ENCODE measurements around the gene TEKT4.
"Not testable (repeated sequence)": the region's sequence is repeated elsewhere in the genome, so short reads cannot be mapped to it uniquely, and the experiment has no call there.

TEKT4 gene

GRCh38 chr2:94876523-94876863, 5.3 kb downstream of the TEKT4 start:
- DNase-seq (ENCODE audit: low spot score), result no peak

DNA sequence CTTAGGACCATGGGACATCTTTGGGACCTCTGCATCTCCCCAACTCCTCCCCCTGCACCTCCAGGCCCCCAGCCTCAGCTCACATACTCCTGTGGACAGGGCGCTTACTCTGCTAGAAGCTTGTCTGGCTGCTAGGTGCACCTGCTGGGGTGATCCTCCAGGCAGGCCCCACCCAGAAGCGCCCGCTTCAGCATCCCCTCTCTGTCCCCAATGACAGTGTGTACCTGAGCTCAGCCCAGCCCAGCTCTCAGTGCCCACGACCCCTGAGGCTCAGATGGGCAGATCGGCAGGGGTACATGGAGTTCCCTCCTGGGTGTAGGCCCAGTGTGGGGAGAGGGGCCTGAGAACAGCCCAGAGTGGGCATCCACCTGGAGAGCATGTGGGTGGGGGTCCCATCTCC, 5.9 kb downstream of the TEKT4 start:
- DNase-seq (ENCODE audit: low spot score), result no peak

DNA sequence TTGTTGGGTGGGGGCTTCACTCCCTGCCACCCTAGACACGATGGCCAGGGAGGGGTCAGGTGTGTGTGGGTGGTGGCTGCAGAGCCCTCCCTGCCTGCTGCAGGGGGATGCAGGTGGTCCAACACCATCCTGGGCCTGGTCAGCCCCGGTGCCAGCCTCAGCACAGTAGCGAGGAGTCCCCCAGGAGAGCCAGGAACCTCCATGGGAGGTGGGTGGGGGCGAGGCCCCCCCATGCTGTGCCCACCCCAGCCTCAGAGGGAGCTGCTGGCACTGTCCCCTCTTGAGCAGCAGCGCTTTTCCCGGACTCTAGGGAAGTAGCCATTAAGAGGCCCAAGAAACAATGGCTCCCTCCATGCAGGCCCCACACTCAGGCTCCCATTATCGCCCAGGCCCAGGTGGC, 7.3 kb downstream of the TEKT4 start:
- not testable (repeated sequence) for DNase-seq (ENCODE audit: low spot score)

- no peak for DNase-seq (ENCODE audit: low spot score)
Observed at GRCh38 chr2:94879314-94879981, 8.2 kb downstream of the TEKT4 start.

GRCh38 chr2:94879982-94880377, 8.8 kb downstream of the TEKT4 start:
- DNase-seq (ENCODE audit: low spot score), result no peak

DNA sequence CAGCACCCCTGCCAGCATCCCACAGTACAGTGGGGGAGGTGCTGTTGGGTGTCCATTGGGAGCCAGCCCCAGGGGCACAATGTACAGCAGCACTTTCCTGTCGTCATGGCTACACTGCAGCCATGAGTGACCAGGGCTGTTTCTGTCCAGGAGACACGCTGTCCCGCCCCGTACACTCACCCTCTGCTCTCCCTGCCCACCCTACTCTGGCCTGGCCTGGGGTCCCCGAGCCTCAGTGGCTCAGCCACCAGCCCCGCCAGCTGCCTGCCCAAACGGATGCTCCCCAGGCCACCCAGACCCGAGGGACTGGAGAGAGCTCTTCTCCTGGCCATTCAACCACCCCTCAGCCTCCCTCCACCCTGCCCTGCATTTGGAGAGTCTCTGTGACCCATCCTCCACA, 9.3 kb downstream of the TEKT4 start:
- DNase-seq (ENCODE audit: low spot score), result no peak

DNA sequence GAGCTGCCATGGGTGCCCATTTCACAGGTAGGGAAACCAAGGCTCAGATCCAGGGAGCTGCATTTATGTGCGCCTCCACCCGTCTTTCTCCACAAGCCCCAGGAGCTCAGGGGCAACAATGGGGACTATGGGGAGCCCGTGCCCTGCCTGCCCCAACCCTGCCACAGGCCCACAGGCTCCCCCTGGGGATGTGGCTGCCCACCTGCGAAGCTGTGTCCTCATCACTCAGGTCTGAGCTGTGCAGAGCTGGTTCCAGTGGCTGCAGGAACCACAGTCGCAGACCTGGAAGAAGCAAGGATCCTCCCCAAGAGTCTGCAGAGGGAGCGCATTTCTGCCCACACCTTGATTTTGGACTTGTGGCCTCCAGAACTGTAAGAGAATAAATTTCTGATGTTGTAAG, 9.8 kb downstream of the TEKT4 start:
- no peak for DNase-seq (ENCODE audit: low spot score)

- no peak for DNase-seq (ENCODE audit: low spot score)
Observed at GRCh38 chr2:94890234-94890633, 19.0 kb downstream of the TEKT4 start.

- not testable (repeated sequence) for DNase-seq (ENCODE audit: low spot score)
Observed at GRCh38 chr2:94895273-94895672, 24.0 kb downstream of the TEKT4 start.

DNA sequence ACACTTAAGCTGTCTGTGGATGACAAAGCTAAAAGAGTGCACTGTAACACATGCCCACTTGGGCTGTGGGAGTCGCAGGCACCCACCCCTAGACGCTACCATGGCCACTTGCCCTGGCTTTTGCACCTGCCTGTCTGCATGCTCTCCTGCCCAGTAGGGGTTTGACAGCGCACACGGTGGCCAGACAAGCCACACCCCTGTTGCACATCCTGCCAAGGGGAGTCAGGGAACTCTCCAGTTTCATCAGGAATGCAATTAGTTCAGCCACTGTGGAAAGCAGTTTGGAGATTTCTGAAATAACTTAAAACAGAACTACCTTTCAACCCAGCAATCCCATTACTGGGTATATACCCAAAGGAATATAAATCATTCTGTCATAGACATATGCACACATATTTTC, 35.7 kb downstream of the TEKT4 start:
- not testable (repeated sequence) for DNase-seq (ENCODE audit: low spot score)

GRCh38 chr2:94923196-94923595, 52.0 kb downstream of the TEKT4 start:
- DNase-seq (ENCODE audit: low spot score), result peak; percentile 5

DNA sequence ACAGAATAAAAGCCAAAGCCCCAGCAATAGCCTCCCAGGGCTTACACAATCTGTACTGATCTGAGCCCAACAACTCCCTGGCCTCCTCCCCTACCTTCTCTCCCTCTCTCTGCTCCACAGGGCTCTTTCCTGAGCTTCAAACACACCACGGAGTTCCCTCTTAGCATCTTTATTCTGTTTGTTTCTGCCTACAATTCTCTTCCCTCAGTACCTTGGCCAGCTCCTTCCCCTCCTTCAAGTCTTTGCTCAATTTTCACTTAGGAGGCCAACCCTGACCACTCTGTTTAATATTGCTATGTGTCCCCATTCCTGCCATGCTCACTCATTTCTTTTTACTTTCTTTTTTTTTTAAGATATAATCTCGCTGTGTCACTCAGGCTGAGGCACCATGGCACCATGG, 53.8 kb downstream of the TEKT4 start:
- DNase-seq (ENCODE audit: low spot score), result not testable (repeated sequence)
